CD4-positive, alpha-beta T cell treated with Interleukin-2 at 100 ng/mL for 4 hours (primary cell): ENCODE measurements around the gene P2RX4.
"Not testable (repeated sequence)": the region's sequence is repeated elsewhere in the genome, so short reads cannot be mapped to it uniquely, and the experiment has no call there.

Source experiments
- DNase-seq: peaks from one replicate; pipeline ENCODE4 v3.0.0-alpha.2; 2020; ENCODE audit warnings: low spot score

P2RX4 gene

DNA sequence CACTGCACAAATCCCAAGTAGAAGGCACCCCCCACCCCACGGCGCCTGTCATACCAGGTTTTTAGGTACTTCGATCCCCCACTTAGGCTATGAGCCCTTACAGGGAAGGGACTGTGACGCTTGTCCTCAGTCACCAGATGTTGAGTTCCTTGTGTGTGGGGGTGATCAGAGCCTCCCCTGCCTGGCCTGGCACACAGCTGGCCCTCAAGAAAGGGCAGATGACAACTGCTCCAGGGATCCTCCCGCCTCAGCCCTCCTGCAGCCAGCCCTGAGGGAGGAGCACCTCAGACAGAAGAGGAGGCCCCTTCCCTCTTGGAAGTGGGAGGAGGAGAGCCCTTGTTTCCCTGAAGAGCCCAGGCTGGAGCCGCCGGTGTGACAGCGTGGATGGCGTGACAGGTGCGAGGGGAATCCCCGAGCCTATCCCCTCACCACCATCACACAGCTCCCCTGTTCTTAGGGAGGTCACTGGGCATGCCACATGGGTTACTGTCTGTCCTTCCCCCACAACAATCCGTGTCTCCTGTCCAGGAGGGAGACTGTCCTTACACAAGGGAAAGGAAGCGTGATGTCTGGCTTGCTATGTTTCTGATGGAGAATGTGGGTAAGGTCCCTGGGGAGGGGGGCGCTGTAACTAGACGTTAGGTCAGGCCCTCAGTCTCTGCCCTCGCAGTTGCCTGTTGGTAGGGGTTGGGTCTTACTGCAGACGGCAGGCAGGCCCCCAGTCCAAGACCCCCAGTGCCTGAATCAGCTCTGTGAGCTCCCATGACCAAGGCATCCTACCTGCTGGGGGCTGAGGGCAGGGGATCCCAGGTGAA lies 31.4 kb downstream of the P2RX4 start:
- no peak for DNase-seq

DNA sequence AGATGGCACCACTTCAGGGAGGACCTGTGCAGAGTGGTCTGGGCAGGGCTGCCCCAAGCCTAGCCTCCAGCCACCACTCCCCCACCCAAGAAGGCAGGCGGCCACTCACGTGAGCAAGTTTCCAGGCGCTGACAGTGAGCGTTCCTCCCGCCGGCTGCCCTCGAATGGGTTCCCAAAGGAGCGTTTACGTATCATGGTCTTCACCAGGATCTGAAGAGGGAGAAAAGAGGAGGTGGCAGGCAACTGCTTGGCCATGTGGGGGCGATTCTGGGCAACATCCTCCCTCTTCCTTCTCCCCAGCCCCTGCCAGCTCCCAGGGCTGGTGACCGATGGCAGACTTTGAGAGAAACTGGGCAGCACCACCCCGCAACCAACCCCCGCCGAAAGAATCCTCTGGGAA lies 35.1 kb downstream of the P2RX4 start:
- no peak for DNase-seq

DNA sequence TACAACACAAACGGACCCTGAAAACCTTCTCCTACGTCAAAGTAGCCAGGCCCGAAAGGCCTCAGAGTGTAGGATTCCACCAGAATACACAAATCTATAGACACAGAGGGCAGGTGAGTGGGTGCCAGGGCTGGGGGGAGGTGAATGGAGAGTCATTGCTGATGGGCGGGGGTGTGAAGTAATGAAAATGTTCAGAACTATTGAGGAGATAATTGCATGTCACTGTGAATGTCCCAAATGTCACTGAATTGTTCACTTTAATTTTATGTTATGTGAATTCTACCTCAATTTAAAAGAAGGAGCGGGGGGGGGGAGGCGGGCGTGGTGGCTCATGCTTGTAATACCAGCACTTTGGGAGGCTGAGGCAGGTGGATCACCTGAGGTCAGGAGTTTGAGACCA lies 36.0 kb downstream of the P2RX4 start:
- DNase-seq = no peak

DNA sequence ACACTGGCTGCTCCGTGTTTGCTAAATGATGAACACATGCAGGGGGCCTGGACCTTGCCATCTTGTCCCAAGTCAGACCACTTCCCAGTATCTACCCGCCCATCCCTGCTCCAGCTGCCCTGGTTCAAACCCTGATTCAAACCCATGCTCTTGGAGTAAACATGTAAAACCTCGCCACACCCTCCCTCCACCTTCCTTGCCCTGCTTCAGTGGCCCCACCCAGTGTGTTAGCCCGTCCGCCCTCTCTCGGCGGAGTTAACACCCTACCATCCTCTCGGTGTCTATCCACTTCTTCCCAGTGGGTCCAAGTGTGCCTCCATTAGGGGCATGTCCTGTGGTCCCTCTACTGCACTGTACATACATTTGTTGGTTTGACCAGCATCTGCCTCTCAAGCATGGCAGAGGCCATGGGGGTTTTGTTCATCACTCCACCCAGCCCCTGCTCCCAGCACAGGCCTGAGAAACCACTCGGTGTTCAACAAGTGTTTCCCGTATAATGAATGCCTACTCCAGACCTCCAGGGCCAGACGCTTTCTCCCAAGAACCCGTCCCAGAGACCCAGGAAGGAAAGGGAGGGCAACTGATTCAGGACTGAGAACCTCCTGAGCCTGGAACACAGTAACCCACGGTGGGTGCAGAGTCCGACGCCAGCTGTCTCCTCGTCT lies 37.1 kb downstream of the P2RX4 start:
- DNase-seq = no peak

DNA sequence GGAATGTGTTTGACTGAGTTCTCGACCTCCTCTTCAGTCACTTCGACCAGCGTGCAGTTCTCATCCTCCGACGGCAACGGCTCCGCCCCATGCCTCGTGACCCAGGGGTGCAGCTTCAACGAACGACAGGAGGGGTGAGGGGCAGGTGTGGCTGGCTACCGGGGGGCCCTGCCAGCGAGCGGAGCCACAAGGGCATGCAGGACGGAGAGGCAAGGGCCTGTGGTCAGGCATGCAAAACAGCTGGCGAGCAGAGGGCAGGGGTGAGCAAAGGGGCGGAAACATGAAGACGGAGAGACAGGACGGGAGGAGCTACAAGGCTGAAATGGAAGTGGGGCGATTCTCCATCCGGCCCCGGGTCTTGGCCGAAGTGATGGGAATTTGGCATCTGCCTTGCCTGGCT lies 38.7 kb downstream of the P2RX4 start:
- no peak for DNase-seq

DNA sequence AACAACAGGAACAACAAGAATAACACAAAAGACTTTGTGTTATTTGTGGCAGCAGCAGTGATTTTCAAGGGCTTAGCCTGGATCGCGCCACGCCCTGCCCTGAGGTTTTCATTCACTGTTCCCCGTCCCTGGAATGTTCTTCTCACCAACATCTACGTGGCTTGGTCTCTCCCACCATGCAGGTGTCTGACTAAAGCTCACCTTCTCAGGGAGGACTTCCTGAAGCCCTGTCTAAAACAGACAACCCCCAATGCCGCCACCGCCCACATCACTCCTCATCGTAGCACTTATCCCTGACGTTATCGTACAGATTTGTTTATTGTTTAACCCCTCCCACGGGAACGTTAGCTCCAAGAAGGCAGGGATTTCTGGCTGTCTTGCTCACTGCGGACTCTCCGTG lies 40.4 kb downstream of the P2RX4 start:
- DNase-seq = no peak

DNA sequence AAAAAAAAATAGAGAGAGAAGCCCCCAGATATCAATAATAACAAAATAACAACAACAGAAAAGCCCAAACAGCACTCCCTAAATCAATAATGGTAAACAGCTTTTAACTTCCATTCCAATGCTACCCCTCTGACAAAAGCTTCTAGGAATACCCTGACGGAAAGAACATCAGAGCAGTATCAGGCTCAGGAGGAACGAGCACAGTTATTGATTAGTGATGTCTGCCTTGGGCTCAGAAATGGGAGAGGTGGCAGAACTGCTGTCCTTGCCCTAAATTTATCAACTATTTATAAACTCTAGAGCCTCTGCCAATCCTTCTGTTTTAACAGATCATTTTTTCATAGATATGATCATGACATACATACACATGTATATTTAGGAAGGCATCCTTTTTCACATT lies 41.9 kb downstream of the P2RX4 start:
- DNase-seq = no peak

DNA sequence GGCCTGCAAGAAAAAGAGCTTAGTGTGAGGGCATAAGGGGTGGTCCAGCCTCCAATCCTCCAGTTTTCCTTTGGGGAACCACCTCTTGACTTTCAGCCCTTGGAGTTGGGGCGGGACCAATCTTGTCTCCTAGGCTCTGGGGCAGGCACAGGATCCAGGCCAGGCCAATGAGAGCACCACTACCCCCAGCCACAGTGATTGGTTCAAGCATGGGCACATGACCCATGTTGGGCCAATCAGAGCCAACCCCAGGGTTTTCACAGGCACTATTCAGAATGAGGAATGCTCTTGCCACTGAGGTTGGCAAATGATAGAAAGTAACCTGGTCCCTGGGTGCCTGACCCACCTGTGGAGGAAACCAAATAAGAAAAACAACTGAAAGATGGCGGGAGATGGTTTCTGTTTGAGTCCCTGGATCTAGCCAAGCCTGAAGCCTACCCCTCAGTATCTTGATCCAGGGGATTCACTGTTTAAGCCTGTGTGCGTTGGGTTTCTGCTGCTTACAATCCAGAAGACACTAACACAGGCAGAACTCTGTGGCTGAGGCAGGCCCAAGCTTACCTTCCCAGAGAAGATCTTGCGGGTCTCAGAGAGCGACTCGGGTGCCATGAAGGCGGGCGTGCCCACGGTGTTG lies 42.9 kb downstream of the P2RX4 start:
- DNase-seq = no peak

DNA sequence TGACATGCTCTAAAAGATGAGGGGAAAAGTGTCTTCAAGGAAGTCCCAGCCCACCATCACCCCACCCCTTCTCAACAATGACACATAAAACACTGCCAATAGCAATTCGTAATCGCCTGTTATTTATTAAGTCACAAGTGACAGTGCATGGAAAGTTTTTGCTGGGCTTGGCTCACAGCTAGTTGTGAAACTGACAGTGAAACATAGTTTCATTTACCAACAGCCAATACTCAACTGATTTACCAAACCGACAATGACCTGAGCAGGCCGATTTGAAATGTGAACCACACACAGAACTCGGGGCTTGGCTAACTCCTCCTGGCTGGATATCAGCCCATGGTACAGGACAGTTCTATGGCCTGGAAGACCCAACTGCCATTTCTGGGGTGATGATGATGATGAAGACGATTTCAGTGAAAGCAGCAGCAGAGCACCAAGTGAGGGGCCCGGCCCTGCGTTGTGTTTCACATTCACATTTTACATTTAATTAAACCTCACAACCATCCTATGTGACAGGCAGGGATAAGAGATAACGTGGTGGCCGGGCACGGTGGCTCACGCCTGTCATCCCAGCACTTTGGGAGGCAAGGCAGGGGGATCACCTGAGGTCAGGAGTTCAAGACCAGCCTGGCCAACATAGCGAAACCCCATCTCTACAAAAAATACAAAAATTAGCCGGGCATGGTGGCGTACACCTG lies 43.9 kb downstream of the P2RX4 start:
- no peak for DNase-seq

DNA sequence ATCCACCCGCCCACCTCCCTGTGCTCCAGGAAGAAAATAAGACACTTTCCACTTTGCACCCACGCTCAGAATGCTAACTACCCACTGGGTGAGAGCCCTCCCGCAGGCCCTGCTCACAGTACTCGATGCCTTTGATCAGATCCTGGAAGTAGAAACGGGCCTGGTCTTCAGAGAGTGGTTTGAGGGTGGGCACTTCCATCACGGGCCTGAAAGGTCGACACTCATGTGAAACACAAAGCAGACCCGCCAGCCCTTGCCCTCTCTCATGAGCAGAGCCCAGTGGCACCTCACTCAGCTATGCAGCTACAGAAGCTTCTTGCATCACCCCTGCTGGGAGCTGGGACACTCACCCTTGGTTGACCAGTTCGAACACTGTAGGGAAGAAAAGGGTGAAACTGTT lies 45.5 kb downstream of the P2RX4 start:
- no peak for DNase-seq

DNA sequence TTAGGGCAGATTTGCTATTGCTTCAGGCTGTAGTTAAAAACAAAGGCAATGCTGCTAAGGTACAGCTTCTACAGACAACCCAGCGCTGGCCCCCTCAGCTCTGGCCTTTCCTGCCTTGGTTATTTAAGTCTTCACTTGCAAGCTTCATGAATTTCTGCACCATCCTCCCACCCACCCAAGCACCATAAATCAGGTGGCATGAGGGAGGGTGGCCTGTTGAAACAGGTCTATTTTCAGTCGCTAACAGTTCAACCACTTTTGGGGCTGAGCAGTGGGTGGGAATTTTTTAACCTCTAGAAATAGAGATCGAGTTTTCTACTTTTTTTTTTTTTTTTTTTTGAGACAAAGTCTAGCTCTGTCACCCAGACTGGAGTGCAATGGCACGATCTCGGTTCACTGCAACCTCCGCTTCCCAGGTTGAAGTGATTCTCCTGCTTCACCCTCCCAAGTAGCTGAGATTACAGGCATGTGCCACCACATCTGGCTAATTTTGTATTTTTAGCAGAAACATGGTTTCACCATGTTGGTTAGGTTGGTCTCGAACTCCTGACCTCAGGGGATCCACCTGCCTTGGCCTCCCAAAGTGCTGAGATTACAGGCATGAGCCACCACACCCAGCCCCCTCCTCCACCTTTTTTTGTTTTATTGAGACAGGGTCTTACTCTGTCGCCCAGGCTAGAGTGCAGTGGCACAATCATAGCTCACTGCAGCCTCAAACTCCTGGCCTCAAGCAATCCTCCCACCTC lies 47.9 kb downstream of the P2RX4 start:
- DNase-seq = not testable (repeated sequence)

DNA sequence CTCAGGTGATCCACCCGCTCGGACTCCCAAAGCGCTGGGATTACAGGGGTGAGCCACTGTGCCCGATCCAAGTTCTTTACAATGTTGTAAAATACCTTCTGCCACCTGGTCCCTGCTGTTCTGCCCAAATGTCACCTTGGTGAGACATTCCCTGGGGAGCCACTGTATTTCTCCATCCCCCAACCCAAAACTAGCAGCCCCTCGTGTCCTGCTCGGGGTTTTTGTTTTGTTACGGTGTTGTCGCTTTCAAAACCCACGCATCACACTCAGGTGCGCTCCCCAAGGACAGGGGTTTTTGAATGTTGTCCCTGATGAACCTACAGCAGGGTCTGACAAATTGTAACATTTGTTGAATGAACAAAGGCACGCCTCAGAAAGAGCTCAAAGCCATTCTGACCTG lies 49.1 kb downstream of the P2RX4 start:
- DNase-seq = no peak

DNA sequence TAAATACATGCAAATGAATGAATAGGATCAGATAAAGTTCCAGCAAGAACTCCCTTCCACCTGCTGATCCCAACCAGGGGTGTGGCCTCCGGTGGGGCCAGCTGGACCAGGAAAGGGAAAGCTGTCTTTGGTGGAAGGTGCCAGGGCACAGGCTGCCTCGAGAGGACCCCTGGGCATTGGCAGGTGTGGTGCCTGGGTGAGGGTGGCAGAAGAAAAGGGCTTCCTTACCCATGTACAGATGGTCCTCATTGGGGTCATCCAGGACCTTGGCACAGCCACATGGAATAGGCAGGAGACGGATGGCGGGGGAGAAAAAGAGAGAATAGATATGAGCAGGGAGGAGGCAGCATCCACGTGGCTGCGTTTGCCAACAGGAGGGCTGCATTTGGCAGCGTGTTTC lies 50.2 kb downstream of the P2RX4 start:
- DNase-seq = no peak

DNA sequence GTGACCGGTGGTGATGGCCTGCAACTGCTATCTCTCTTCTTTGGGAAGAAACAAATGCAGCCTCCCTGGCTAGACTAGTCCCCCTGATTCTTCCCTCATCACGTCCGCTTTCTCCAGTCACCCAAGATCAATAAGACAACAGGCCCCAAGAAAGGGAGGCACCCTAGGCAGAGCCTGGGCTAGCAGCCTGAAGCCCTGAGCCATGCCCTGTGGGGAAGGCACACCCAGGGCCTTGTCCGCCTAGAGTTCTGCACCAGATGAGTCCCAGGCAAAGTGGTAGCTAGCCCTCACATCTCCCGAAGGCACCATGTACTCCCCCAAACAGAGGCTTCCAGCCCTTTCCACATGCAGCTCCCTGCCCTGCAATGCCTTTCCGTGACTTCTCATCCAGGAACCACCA lies 51.5 kb downstream of the P2RX4 start:
- no peak for DNase-seq

DNA sequence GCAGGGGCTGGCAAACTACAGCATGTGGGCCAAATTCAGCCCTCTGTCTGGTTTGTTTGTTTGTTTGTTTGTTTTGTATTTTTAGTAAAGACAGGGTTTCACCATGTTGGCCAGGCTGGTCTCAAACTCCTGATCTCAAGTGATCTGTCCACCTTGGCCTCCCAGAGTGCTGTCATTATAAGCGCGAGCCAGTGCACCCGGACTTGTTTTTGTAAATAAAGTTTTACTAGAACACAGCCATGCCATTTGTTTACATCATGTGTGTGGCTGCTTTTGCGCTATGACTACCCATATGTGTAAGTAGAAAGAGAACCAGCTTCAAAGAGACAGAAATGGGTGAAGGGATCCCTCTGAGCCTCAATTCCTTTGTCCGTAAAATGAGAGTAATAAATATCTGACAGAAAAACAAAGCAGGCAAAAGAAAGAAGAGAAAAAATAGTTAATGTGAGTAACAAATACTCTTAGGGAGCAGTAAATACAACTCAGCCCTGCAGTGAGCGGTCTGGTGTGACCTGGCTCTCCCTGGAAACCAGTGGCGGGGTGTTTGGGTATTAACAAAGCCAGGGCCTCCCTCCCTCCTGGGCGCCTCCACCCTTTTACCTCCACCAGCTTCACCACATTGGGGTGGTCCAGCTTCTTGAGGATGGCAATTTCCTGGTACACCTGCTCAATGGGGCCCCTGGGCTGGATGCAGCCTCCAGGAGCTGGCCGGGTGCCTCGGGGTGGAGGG lies 53.4 kb downstream of the P2RX4 start:
- DNase-seq = no peak

DNA sequence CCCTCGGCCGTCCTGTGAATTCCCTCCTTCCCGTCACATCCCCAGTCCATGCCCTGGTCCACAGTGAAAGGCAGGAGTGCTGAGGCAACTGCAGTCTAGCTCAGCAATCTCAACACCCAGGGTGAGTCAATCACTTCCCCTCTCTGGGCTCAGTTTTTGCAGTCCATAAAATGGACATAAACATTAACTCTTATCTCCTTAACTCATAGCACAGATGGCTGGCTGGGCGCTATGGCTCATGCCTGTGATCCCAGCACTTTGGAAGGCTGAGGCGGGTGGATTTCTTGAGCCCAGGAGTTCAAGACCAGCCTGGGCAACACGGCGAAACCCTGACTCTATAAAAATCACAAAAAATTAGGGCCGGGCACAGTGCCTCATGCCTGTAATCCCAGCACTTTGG lies 54.2 kb downstream of the P2RX4 start:
- no peak for DNase-seq

DNA sequence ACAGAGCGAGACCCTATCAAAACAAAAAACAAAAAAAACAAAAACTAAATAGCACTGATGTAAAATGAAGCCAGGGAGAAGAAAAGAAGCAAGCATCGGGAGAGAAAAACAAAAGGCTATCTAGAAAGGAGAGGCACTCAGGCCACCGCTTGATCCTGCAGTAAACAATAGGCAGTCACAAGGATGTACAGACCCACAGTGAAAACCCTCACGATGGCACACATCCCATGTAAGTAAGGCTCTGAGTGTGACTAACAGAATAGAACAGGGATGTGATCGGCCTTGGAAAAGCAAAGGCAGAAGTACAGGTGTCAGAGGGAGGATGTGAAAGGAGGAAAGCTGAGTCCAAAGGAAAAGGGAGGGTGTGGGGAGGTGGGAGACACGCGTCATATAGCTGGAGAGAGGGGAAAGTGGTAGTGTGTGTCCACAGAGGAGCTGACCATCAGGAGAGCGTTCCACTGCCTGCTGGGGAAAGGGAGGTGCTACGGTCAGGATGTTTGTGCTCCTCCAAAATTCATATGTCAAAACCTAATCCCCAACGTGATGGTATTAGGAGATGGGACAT lies 55.1 kb downstream of the P2RX4 start:
- DNase-seq = no peak

DNA sequence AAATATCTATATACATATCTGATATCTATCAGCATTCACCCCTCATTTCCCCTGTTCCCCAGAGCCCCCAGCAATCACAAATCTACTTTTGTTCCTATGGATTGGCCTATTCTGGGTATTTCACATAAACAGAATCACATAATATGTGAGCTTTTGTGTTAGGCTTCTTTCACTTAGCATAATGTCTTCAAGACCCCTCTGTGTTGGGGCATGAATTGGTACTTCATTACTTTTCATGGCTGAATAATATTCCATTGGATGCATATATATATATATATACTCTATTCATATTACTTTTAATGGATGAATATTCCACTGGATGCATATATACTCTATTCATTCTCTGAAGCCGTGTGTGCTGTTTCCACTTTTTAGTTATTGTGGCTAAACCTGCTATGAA lies 57.9 kb downstream of the P2RX4 start:
- no peak for DNase-seq

DNA sequence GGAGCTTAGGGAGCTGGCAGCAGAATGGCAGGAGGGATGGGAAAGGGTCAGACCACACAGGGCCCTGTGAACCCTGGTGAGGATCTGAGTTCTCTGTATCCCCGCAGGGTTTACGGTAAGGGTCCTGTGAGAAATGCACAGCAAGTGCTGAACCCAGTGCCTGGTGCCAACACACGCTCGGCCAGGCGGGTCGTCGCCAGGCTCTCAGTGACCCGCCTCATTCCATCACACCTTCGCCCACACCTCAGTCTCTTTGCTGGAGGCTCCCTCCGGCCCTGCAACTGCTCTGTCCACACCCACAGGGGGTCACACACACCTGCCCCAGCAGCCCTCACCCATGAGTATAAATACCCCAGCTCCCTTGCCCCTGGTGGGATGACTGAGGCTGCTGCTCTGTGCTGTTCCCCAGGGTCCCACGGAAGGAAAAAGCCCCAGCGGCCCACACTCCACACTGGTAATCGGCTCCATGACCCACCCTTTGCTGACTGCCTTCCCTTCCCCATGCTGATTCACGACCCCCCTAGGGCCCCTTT lies 63.5 kb downstream of the P2RX4 start:
- DNase-seq = no peak

DNA sequence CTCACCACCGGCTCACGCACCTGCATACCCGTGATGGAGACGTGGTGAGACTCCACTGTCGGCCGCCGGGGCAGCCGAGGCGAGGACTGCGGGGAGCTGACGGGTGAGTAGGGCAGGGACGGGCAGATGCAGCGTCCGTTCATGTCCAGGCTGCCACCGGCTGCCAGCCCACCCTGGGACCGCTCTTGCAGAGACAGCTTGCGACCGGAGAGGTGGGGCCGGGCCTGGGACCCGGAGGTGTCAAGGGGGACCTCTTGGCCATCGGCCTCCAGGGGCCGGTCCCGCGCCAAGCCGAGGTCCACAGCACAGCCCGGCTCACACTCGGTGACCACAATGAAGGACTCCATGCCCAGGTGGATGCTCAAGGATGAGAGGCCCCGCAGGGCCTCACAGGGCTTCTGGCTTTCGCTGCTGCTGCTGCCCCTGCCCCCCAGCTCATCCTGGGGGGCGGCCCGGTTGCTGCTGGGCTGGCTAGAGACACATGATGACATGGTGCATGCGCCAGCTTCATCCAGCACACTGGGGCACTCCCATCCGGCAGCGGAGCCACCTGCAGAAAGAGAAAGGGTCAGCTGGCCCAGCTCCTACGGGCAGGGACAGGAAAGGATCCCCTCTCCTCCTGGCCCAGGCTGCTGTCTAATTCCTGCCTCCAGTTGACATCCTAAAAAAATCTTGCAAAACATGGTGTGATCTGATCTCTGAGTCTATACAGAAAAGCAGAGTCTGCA lies 64.3 kb downstream of the P2RX4 start:
- no peak for DNase-seq
